HepG2 (cell line): ENCODE results near the gene HSP90AA1. TPM values are rescaled to one million over a fixed set of nuclear protein-coding genes. Genes with fewer than 3 reads are reported as not detected.
A peak's percentile ranks its signal among the peaks of the same experiment; 100 is the strongest.

Source experiments
- ATF7-NPFF ChIP-seq: sonication (generic); formaldehyde crosslinking; IDR thresholded peaks from 2 replicates; pipeline ENCODE4 v1.8.1; 2023; ENCODE audit warnings: mild to moderate bottlenecking, low read depth, missing genetic modification reagents, moderate library complexity
- BCL6 ChIP-seq: IDR thresholded peaks from 2 replicates; pipeline ENCODE4 v1.6.1; 2016; ENCODE audit warnings: missing genetic modification reagents, missing compliant biosample characterization
- FOXA3 ChIP-seq: IDR thresholded peaks from 2 replicates; pipeline ENCODE4 v1.6.1; 2016; ENCODE audit warnings: missing genetic modification reagents, missing compliant biosample characterization
- HNRNPUL1 ChIP-seq: fragments of 200-400 bp; formaldehyde crosslinking; IDR thresholded peaks from 2 replicates; pipeline ENCODE4 v1.6.1; 2017; ENCODE audit warnings: low read depth, mild to moderate bottlenecking, low read length, moderate library complexity
- KDM5B ChIP-seq: sonication (generic); formaldehyde crosslinking; IDR thresholded peaks from 2 replicates; pipeline ENCODE4 v1.4.0; 2020; ENCODE audit warnings: missing genetic modification reagents, mild to moderate bottlenecking, borderline replicate concordance
- MEIS2 ChIP-seq: sonication (generic); formaldehyde crosslinking; IDR thresholded peaks from 2 replicates; pipeline ENCODE4 v1.9.0; 2021; ENCODE audit warnings: mild to moderate bottlenecking, missing genetic modification reagents
- NFKBIZ ChIP-seq: IDR thresholded peaks from 2 replicates; pipeline ENCODE4 v1.6.1; 2018; ENCODE audit warnings: missing genetic modification reagents, missing compliant biosample characterization
- SOX5 ChIP-seq: IDR thresholded peaks from 2 replicates; pipeline ENCODE4 v1.6.1; 2016; ENCODE audit warnings: borderline replicate concordance
- TEAD2 ChIP-seq: sonication (generic); formaldehyde crosslinking; IDR thresholded peaks from 2 replicates; pipeline ENCODE4 v1.9.0; 2021; ENCODE audit warnings: missing genetic modification reagents
- TRIM24 ChIP-seq: sonication (generic); formaldehyde crosslinking; IDR thresholded peaks from 2 replicates; pipeline ENCODE4 v1.8.0; 2022; ENCODE audit warnings: mild to moderate bottlenecking, missing genetic modification reagents
- ZBTB1 ChIP-seq: sonication (generic); formaldehyde crosslinking; IDR thresholded peaks from 2 replicates; pipeline ENCODE4 v1.4.0; 2020; ENCODE audit warnings: missing genetic modification reagents, borderline replicate concordance
- ZBTB20 ChIP-seq: sonication (generic); formaldehyde crosslinking; IDR thresholded peaks from 2 replicates; pipeline ENCODE4 v1.8.1; 2023; ENCODE audit warnings: missing genetic modification reagents, low read depth, mild to moderate bottlenecking, borderline replicate concordance
- ZFX ChIP-seq: sonication (generic); formaldehyde crosslinking; IDR thresholded peaks from 2 replicates; pipeline ENCODE4 v1.4.0; 2020; ENCODE audit warnings: mild to moderate bottlenecking, low read depth, missing genetic modification reagents, moderate library complexity
- ZKSCAN5 ChIP-seq: sonication (generic); formaldehyde crosslinking; IDR thresholded peaks from 2 replicates; pipeline ENCODE4 v1.5.1; 2020; ENCODE audit warnings: mild to moderate bottlenecking, missing genetic modification reagents
- ZNF124 ChIP-seq: sonication (generic); formaldehyde crosslinking; IDR thresholded peaks from 2 replicates; pipeline ENCODE4 v1.4.0; 2020; ENCODE audit warnings: missing genetic modification reagents
- ZNF251 ChIP-seq: sonication (generic); formaldehyde crosslinking; IDR thresholded peaks from 2 replicates; pipeline ENCODE4 v1.9.0; 2021; ENCODE audit warnings: mild to moderate bottlenecking, missing genetic modification reagents
- ZNF562 ChIP-seq: sonication (generic); formaldehyde crosslinking; IDR thresholded peaks from 2 replicates; pipeline ENCODE4 v1.8.0; 2022; ENCODE audit warnings: missing genetic modification reagents, borderline replicate concordance
- ZSCAN9 ChIP-seq: IDR thresholded peaks from 2 replicates; pipeline ENCODE4 v1.6.1; 2016; ENCODE audit warnings: borderline replicate concordance
- polyA plus RNA-seq, 8 experiments: library from polyadenylated mRNA; depleted of rRNA in 3 of 8; stranded (reverse) in 7 of 8; unstranded in 1 of 8; fragments of >200 nt; fragmentation: Illumina TruSeq in 4 of 8; extraction: Trizol in 4 of 8; gene quantifications; 2 replicates each; pipeline versions ENCODE4 v1.2.1 to v1.2.3, GENCODE V29; 2011 to 2016; ENCODE audit warnings: low read depth in 4 of 8, missing spikeins in 1 of 8, mixed read lengths in 1 of 8; ENCODE audit not compliant: insufficient read depth in 1 of 8
- total RNA-seq, 5 experiments: library from RNA; depleted of rRNA; stranded (reverse); fragments of >200 nt; fragmentation: Illumina TruSeq; extraction: Trizol; gene quantifications; 2 replicates each; pipeline ENCODE4 v1.2.3, GENCODE V29; 2016; ENCODE audit warnings: low read depth in 1 of 5
- TF ChIP-seq, protein P1 (sequence below): IDR thresholded peaks from 2 replicates; pipeline ENCODE4 v1.6.1; 2018; ENCODE audit warnings: missing genetic modification reagents, mild to moderate bottlenecking, missing compliant biosample characterization
- TF ChIP-seq, protein P2 (sequence below): sonication (generic); formaldehyde crosslinking; IDR thresholded peaks from 2 replicates; pipeline ENCODE4 v1.4.0; 2020; ENCODE audit warnings: missing genetic modification reagents
- TF ChIP-seq, protein P3 (sequence below): sonication (generic); formaldehyde crosslinking; IDR thresholded peaks from 2 replicates; pipeline ENCODE4 v1.5.1; 2020; ENCODE audit warnings: missing genetic modification reagents, mild to moderate bottlenecking, borderline replicate concordance
- TF ChIP-seq, protein P4 (sequence below): sonication (generic); formaldehyde crosslinking; IDR thresholded peaks from 2 replicates; pipeline ENCODE4 v1.5.0; 2020; ENCODE audit warnings: mild to moderate bottlenecking, missing genetic modification reagents

HSP90AA1 gene
- total and polyA plus RNA-seq, 2 of the 13 experiments (the other 11 are each of a cell fraction or from before 2014, with no cell fraction given) = 262 to 636 TPM

DNA sequence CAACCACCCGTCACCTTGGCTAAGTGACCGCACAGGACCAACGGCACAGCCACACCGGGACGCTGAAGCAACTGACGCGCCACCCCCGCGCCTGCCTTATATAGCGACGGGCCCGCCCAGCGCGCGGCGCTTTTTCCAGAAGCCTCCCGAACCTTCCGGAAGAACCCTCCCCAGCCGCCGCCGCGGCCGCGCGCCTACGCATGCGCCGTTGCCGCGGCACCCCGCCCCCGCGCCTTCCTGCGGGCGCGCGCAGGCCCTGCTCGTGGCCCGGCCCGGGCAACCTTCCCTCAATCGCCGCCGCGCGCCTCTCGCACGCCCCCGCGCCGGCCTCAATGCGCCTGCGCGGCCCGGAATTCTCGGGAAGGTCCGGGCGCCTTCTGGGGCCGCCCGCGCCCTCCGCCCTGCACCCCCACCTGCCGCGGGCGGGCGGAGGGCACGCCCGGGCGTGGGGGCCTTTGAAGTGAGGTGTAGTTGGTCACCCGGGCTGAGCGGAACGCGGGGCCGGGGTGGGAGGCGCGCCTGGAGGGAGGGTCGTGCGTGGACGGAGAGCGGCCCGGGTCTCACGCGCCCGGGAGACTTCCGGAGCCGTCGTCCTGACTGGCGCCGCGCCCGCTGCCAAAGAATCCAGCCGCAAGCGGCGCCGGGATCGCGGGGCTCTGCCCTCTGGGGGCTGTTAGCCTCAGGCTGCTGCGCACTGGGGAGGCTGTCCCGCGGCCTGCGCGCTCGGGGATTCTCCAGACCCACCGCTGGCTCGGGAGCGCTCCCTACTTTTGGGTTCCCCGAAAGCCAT lies at the start of gene HSP90AA1 (continued):
- TF ChIP-seq, protein P1, sequence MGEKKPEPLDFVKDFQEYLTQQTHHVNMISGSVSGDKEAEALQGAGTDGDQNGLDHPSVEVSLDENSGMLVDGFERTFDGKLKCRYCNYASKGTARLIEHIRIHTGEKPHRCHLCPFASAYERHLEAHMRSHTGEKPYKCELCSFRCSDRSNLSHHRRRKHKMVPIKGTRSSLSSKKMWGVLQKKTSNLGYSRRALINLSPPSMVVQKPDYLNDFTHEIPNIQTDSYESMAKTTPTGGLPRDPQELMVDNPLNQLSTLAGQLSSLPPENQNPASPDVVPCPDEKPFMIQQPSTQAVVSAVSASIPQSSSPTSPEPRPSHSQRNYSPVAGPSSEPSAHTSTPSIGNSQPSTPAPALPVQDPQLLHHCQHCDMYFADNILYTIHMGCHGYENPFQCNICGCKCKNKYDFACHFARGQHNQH (CRISPR knock-in tag) = peak; percentile 57; the same call in 1 of the 2 replicates
- TF ChIP-seq SOX5 (0 out of 2 replicates have a peak, but pooled peaks have one; percentile 12), MEIS2 (peak; percentile 49; the same call in 1 of the 2 replicates), ZBTB1 (CRISPR knock-in tag) (no peak), ZFX (CRISPR knock-in tag) (peak; percentile 87), ZNF562 (CRISPR knock-in tag) (no peak), ATF7-NPFF (CRISPR knock-in tag) (peak; percentile 95), ZNF124 (CRISPR knock-in tag) (0 out of 2 replicates have a peak, but pooled peaks have one; percentile 15), KDM5B (CRISPR knock-in tag) (peak; percentile 82; the same call in 1 of the 2 replicates), ZKSCAN5 (CRISPR knock-in tag) (no peak), ZNF251 (CRISPR knock-in tag) (no peak; the same call in 1 of the 2 replicates), TRIM24 (CRISPR knock-in tag) (no peak), FOXA3 (0 out of 2 replicates have a peak, but pooled peaks have one; percentile 24), HNRNPUL1 (no peak), NFKBIZ (peak; percentile 63; the same call in 1 of the 2 replicates), ZBTB20 (CRISPR knock-in tag) (peak; percentile 45; the same call in 1 of the 2 replicates), BCL6 (no peak), ZSCAN9 (CRISPR knock-in tag) (no peak; the same call in none of the 2 replicates), TEAD2 (CRISPR knock-in tag) (no peak)
- TF ChIP-seq, protein P2, sequence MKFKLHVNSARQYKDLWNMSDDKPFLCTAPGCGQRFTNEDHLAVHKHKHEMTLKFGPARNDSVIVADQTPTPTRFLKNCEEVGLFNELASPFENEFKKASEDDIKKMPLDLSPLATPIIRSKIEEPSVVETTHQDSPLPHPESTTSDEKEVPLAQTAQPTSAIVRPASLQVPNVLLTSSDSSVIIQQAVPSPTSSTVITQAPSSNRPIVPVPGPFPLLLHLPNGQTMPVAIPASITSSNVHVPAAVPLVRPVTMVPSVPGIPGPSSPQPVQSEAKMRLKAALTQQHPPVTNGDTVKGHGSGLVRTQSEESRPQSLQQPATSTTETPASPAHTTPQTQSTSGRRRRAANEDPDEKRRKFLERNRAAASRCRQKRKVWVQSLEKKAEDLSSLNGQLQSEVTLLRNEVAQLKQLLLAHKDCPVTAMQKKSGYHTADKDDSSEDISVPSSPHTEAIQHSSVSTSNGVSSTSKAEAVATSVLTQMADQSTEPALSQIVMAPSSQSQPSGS = no peak; the same call in 1 of the 2 replicates
- TF ChIP-seq, protein P3, sequence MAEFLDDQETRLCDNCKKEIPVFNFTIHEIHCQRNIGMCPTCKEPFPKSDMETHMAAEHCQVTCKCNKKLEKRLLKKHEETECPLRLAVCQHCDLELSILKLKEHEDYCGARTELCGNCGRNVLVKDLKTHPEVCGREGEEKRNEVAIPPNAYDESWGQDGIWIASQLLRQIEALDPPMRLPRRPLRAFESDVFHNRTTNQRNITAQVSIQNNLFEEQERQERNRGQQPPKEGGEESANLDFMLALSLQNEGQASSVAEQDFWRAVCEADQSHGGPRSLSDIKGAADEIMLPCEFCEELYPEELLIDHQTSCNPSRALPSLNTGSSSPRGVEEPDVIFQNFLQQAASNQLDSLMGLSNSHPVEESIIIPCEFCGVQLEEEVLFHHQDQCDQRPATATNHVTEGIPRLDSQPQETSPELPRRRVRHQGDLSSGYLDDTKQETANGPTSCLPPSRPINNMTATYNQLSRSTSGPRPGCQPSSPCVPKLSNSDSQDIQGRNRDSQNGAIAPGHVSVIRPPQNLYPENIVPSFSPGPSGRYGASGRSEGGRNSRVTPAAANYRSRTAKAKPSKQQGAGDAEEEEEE (CRISPR knock-in tag) = no peak
- TF ChIP-seq, protein P4, sequence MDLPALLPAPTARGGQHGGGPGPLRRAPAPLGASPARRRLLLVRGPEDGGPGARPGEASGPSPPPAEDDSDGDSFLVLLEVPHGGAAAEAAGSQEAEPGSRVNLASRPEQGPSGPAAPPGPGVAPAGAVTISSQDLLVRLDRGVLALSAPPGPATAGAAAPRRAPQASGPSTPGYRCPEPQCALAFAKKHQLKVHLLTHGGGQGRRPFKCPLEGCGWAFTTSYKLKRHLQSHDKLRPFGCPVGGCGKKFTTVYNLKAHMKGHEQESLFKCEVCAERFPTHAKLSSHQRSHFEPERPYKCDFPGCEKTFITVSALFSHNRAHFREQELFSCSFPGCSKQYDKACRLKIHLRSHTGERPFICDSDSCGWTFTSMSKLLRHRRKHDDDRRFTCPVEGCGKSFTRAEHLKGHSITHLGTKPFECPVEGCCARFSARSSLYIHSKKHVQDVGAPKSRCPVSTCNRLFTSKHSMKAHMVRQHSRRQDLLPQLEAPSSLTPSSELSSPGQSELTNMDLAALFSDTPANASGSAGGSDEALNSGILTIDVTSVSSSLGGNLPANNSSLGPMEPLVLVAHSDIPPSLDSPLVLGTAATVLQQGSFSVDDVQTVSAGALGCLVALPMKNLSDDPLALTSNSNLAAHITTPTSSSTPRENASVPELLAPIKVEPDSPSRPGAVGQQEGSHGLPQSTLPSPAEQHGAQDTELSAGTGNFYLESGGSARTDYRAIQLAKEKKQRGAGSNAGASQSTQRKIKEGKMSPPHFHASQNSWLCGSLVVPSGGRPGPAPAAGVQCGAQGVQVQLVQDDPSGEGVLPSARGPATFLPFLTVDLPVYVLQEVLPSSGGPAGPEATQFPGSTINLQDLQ (CRISPR knock-in tag) = peak; percentile 21; the same call in 1 of the 2 replicates
